ENCODE measurements around the gene ADAMTS7.
A peak's percentile ranks its signal among the peaks of the same experiment; 100 is the strongest.
"Not testable (repeated sequence)": the region's sequence is repeated elsewhere in the genome, so short reads cannot be mapped to it uniquely, and the experiment has no call there.

The ADAMTS7 gene

DNA sequence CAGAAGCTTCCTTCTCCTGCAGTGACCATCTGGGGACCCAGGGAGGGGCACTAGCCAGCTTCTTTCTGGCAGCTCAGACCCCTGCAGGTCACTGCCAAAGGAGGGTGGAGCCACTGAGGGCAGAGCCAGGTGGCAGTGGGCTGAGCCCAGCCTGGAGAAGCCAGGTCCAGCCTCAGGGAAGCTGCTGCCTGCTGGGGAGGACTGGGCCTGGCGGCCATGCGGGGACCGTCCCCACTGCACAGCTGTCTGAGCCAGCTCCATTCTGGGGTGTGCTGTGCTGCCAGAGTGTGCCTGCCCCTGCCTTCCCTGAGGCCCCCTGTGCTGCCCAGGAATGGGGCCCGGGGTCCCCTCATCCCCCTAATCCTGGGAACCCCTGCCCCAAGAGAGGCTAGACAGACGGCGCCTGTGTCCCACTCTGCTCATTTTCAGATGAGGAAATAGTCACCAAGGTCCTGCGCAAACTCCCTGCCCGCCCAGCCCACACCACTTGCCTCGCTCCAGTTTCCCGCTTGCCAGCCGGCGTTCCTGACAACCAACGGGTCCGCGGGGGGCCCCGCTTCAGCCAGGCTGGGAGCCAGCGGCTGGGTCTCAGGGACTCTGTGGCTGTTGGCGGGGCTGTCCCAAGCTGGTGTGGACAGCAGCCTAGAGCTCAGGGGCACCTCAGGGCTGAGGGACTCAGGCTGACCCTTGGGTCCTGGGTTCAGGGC lies 46.0 kb downstream of the ADAMTS7 start:
- not testable (repeated sequence) for DNase-seq

DNA sequence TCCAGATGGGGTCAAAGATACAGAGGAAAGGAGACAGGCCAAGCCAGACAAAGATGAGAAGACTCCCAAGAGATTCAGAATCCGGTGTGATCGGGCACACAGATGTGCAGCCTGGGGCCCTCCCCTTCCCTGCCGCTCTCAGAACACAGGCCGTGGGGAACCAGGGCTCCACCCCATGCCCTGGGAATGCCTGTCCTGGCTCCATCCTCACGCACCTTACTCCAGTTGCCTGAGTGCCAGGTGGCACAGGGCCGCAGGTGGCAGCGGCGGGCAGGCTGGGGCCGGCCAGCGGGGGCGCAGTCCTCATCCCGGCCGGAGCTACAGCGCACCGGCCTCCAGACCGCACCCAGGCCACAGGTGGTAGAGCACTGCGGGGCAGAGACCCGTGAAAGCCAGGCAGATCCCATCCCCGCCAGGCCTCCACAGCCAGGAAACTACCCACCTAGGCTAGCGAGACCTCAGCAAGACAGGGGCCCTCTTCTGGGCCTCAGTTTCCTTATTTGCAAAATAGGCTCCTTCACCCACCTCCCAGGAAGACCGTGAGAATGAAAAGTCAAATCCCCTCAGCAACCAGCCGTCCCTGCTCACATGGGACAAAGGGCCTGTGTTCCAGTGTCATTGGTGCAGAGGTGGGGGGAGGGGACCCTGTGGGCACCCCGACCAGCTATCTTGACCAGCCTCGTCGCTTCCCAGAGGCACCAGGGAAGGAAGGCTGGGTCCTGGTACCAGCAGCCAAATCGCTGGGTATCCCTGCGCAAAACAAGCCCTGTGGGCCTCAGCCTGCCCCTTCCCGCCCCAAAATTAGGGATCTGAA lies 46.7 kb downstream of the ADAMTS7 start:
- not testable (repeated sequence) for DNase-seq

DNA sequence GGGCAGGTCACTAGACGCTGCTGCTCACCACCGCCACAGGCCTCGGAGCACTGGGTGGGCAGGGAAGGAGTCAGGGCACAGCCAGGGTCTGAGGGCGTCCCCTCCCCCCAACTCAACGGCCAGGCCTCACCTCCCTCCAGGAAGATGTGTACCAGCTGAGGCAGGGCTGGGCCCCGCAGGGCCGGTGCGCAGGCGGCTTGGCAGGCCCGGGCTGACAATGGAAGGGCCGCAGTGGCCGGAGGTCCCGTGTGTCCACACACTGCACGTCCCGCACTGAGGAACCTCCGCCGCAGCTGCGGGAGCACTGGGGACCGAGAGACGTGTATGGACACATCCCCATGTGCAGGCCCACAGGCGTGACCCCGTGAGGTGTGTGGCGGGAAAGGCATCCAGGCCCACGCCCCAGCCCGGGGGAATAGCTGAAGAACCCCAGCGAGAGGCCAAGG lies 47.4 kb downstream of the ADAMTS7 start:
- DNase-seq: no peak

DNA sequence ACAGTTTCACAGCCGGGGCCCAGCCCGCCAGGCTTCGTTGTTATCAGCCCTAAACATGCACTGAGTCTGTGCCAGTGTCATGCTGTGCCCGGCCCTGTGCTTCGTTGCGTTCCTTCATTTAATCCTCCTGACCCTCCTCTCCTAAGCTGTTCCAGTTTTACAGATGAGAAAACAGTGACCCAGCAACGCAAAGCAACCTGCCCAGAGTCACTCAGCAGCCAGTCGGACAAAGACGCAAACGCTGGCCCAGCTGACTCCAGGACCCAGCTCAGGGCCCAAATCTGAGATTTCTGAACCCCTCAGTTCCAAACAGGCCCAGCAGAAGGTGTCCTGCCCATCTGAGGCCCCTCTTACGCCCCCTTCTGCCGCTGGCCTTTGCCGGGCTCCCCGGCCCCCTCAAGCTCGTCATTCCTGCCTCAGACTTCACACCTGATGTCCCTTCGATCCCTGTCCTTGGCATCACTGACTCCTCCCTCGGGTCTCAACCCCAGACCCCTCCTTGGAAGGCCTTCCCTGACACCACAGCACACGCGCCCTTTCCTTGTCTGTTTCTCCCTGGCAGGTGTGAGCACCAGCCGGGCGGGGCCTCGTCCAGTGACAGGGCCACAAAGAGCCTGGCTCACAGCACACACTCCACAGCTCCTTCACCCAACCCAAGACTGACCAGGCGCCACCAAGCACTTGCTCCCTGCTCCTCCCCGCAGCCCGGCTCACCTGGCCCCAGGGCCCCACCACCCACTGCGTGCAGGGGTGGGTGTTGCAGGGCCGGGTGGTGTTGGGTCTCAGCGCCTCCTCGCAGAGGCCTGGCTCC lies 48.1 kb downstream of the ADAMTS7 start:
- DNase-seq: no peak

DNA sequence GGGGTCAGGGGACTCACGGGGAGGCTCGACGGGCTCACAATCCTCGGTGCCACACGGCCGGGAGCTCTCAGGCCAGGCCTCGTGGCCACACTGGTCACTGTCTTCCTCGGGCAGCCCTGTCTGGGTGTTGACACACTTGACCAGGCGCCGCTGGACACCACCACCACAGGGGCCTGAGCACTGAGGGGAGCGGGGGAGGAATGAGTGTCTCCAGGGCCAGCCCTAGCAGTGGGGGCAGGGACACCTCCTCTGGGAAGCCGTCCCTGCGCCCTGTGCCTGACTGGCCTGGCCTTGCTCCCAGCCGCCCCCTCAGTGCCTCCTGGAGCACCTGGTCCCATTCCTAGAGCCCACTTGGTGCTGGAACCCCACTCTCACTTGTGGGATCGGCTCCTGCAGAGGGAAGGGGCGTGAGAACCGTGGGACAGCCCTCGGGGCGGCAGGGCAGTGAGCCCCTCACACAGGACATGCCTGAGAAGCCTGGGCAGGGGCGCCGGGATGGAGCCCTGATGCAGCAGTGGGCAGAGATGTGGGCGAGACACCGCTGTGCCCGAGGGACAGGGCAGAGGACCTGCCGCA lies 48.8 kb downstream of the ADAMTS7 start:
- not testable (repeated sequence) for DNase-seq

DNA sequence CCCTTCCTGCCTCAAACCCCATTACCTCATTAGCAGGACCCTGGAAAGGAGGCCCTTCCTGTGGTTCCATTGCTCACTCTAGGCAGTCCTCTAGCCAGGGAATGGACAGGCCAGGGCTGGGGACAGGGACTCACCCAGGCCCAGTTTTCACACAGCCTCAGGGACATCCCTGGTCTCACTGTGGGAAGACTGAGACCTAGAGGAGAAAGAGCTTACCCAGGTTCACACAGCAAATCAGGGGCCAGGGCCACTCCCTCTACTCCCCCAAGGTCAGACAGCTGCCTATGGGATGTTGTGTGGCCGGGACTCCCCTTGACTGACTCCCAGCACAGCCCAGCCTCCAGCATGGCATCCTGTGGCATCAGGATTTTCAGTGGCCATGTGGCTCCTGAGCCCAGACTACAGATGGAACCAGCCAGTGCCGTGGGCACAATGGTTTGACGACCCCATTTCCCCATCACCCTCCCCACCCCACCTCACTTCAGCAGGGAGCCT lies 49.3 kb downstream of the ADAMTS7 start:
- DNase-seq: no peak

DNA sequence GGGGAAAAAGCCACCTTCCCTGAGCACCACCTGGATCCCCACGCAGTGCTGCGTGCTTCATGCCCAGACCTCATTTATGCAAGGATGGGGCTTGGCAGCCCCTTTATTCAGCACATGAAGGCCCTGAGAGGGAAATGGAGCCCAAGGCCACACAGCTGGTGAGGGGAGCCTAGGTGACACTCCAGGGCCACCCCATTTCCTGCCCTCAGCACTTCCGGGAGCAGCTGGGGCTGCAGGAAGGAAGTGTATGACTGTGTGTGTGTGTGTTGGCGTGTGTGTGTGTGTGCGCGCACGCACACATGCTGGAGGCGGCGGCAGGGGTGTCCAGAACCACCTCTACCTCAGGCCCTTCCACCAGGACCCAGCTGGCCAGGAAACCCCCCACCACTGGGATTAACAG lies 49.8 kb downstream of the ADAMTS7 start:
- peak; percentile 15 for DNase-seq

DNA sequence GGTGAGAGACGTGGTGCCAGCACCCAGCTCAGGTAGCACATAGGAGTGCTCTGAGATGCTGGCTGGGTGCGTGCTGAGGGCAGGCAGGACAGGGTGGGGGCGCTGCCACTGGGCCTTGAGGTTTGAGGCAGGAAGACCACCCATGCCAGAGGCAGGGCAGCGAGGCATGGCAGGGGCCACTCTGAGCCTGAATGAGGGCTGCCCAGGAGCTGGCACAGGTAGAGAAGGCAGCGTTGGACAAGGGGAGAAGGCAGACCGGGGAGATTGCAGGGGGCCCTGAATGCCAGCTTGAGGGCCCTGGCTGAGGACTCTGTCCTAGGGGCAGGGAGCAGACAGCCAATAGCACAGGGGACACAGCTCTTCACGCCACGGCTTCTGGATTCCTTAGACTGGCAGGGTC lies 50.2 kb downstream of the ADAMTS7 start:
- DNase-seq: no peak

DNA sequence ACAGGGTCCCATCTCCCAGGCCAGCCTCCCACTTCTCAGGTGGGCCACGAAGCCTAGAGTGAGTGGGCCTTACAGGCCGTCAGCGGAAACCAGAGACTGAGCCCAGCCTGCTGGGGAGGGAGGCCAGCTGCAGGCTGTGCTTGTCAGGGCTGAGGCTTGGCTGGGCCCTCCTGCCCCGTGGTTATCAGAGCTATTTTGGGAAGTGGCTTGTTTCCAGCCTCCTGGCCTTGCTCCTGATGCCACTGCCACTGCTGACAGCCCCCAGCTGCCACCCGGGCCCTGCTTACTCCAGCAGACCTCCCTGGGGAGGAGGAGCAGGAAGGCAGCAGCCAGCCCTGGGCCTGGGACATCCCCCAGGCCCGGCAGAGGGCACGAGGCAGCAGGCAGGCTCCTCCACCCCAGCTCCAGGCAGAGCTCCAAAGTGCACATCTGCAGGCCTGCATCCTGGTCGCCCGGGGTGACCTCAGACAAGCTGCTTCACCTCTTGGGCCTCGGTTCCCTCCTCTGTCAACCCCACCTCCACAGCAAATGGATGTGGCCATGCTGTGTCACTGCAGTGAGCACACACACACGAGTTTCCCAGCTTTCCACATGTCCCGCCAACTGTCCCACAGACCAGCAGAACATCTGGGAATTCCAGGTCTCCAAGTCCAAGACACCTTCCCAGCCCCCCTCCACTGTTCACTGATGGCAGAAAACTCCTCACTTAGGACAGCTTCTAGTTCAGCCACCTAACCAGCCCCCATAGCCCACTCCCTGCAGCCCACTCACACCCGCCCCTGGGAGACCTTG lies 51.0 kb downstream of the ADAMTS7 start:
- DNase-seq: not testable (repeated sequence)

DNA sequence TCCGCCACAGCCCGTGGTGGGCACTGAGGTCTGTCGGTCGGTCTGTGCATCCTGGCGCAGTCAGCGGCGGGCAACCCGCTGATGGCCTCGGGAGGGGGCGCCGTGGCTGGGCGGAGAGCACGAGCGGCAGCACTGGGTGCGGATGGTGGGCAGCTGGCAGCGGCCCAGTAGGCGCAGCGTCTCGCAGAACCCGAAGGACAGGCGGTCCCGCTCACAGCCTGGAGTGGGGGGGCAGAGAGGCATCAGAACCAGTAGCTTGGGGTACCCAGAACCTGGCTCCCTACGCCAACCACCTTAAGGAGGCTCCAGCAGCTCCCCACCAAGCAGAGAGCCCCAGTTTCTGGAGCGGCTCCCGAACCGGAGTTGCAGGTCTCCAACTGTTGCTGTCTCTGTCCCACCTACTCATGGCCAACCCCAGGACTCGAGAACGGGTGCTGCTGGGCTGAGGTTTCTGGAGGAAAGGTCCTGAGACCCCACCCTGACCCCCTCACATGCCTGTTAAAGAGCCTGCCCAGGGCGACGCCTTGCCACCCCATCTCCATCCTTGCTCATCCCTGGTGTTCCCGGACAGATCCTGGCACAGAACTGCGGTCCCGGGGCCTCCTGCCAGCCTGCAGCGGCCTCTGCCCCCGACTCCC lies 51.8 kb downstream of the ADAMTS7 start:
- not testable (repeated sequence) for DNase-seq

DNA sequence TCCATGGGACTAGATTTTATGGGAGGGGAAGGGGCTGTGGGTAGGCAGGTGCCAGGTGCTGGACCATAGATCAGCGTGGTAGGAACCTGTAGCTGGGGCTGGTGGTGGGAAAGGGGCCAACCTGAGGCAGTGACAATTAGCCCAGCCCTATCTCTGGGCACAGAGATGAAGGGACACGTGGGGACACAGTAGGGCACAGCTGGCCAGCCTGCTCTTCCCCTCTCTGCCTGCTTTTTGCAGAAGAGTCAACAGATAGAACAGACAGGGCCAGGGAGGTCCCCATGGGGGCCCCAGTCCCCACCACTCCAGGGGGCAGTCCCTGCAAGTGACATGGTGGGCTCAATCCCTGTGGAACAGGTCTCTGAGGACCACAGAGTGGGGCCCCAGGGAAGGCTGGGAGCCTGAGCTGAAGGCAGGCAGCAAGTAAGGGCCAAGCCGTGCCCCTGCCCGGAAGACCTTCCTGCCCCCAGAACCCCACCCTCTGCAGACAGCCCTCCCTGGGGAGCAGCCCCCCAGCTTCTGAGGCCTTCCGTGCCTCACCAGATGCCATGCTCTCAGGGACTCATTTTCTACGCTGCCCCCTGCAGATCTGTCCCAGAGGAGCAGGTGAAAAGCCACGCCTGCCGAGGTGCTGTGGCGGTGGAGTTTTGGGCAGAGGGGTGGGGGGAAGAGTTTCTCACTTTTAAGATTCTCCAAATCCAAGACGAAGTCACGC lies 52.6 kb downstream of the ADAMTS7 start:
- DNase-seq: not testable (repeated sequence)

DNA sequence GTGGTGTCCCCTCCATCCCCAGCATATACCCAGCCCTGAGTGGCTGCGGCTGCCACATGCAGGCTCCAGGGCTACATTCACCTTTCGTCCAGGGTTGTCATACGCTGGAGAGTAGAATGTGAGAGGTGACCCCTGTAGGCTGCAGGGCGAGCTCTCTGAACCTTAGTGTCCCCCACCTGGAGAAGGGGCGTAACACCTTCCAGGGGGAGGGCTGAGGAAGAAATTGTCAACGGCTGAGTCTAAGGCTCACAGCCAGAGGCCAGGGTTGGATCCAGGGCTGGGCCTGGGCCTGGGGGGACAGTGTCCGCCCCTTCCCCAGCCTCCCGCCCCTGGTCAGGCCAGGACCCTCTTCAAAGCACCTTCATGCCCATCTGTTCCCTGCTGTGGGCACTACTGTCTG lies 53.2 kb downstream of the ADAMTS7 start:
- not testable (repeated sequence) for DNase-seq

DNA sequence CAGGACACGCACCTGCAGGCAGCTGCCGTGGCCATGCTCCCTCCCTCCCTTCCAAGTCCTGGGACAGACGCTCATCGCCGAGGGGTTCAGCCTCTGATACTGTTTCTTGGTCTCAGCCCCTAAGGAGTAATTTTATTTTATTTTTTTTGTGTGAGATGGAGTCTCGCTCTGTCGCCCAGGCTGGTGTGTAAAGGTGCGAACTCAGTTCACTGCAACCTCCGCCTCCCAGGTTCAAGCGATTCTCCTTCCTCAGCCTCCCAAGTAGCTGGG lies 53.7 kb downstream of the ADAMTS7 start:
- DNase-seq: no peak

DNA sequence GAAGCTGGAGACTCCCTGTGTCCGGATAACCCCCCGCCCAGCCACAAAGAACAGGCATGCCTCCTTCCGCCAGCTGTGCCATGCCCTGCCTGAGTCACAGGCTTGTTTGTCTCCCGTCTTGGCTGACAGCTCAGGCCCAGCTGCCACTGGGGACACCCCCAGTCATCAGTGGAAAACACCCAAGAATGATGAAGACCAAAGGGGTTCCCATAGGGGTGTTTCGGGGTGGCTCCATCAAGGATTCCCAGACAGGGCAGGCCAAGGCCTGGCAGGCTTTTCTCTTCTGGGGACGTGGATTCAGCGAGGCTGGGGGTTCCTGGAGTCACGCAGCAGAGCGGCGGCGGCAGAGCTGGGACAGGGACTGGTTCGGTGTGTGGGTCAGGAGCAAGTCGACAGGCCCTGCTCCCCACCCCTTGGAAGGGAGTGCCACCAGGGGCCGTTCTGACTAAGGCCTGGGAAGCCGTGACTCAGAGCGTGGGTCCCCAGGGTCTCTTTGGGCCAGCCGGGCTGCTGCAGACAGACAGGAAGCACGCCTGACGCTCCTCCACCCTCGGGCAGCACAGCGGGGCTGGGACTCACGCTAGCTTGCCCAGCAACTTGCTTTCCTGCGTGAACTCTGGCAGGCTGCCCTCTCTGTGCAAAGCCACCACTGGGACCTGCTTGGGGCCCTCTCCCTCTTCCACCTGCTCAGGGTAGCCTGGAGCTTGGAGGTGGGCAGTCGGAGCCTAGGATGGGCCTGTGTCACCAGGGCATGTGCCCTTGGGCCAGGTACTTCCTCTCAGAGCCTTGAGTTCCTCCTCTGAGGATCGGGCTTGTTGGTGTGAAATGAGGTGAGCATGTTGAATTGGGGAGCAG lies 54.3 kb downstream of the ADAMTS7 start:
- DNase-seq: peak; percentile 18

DNA sequence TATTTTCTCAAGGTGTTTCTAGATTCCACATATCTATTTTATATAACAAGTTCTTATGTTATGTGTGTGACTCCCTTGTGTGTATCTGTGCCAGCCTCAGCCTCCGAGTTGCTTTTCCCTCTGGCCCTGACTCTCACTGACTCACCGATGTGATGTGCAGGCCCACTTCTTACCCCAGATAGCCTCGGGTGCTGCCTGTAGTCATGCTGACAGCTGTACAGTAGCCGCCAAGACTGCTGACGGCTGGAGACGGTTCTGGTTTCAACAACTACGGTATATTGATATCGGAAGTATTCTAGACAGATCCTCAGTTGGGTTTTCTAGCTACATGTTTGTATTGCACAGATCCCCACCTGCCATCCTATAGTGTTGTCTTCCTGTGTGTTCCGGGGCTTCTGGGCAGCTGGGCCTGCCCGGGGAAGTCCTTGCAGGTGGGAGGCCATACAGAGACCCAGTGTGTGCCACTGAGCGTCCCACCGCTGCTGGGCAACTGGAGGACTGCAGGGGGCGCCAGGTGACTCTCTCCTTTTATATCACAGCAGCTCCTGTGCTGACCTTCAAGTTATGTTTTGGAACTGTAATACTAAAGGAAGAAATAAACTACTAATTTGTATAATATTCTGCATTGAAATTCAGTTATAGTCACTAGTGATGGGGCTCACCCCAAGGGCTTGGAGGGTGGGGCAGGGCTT lies 55.2 kb downstream of the ADAMTS7 start:
- not testable (repeated sequence) for DNase-seq

DNA sequence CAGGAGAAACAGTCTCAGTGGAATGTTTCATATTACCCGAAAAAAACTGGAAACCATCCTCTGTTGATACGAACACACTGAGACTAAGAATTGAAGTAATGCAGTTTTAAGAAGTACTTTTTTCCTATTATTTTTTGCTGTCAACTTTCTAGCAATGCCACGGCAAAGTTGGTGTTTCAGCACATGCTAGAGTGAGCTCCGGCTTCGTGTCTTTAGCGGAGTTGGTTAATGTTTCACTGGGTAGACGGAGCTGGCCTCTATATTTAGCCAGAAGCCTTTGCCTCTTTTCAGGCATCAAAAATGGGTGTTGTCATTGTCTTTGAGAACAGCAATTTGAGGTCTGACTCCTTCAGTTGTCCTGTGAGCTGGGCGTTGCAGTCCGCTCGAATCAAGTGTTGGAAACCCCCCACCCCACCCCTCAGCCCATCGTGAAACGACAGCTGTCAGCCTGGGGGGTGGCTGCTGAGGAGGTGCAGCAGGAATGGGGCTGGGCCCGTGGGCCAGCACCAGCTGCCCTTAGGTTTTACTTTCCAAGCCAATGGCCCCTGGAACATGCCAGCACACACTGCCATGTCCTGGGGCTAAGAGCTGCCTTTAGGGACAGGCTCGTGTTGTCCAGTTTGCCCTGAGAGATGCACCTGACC lies 56.5 kb downstream of the ADAMTS7 start:
- DNase-seq: not testable (repeated sequence)

DNA sequence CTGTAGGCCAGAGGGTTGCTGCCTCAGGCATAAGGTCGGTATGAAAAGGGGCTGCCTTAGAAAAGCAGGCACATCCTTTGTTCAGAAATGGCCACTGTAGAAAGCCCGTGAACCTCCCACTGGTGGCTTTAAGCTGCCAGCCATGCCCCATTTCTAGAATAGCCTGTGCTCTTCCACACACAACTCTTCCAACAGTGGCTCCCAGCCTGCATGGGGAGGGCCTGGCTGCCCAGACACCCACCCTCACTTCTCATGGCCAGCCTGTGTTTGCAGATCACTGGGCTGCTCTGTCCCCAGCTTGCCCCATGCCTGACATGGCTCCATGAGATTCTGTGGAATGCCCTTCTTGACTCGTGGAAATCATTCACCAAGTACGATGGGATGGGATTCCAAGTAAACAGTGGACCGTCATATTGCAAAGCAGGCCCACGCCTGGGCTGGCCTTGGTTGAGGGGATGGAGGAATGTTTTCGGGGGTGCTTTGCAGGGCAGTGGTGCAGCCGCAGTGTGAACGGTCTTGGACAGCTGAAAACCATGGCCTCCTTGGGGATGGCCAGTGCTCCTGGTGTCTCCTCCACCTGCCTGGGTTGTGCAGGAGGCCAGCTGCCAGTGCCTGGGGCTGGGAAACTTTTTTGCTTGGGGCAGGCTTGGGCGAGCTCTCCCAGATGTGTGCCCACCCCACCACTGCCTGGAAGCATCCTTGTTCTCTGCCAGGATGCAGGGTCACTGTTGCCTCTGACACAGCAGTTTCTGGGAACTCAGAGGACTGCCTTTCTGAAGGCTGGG lies 57.3 kb downstream of the ADAMTS7 start:
- not testable (repeated sequence) for DNase-seq

DNA sequence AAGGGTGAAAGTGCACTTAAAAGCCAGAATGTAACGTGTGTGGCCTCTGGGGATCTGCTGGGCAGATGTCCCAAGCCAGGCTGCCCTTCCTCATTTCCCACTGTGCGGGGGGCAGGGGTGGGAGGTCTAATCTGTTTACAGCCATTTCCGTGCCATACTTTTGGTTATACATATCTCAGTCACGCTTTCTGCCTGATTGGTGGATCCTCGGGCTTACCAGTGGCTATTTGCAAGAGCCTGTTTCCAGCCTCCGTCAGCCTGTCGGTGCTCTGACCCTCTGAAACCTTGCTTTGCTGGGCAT lies 58.0 kb downstream of the ADAMTS7 start:
- DNase-seq: not testable (repeated sequence)

Data from inflammatory macrophage treated with lipopolysaccharide for 4 hours (primary cell).